Spleen (tissue), 7 donors: ENCODE data around the gene CETP.
A peak's percentile ranks its signal among the peaks of the same experiment; 100 is the strongest.

Experiments
- CTCF ChIP-seq, 11 experiments: fragments of 200-600 bp in 7 of 11; fragments of 450-650 bp in 4 of 11; sonication (generic) in 4 of 11; IDR thresholded peaks in 8 of 11; conservative IDR thresholded peaks in 3 of 11; 1 replicate in 7 of 11; 2 replicates in 4 of 11; pipeline versions ENCODE4 v1.4.0 to v1.8.0; 2016 to 2021; ENCODE audit warnings: antibody characterized with exemption in 11 of 11, inconsistent platforms in 4 of 11, mild to moderate bottlenecking in 1 of 11
- POLR2A ChIP-seq, 3 donors: fragments of 450-650 bp; IDR thresholded peaks; one replicate each; pipeline ENCODE4 v1.5.1; 2017; ENCODE audit warnings: antibody characterized with exemption in 3 of 3, mild to moderate bottlenecking in 1 of 3
- POLR2AphosphoS5 ChIP-seq, 3 donors: sonication (generic); formaldehyde crosslinking; IDR thresholded peaks; one replicate each; pipeline ENCODE4 v1.5.1; 2017; ENCODE audit warnings: antibody characterized with exemption in 3 of 3
- donor health status: DM: no; HTN: no; CAD: no; lungs with moderate emphysema.
- donor health status: DM: no; HTN: no; CAD: no.
- donor health status: DM: no; HTN: no; CAD: no.

- TF ChIP-seq CTCF (IDR thresholded peaks at IDR 0.05 in 8 of 11, conservative IDR thresholded peaks at IDR 0.05 in 3 of 11), result no peak
- TF ChIP-seq POLR2A (IDR thresholded peaks at IDR 0.05), result no peak
- TF ChIP-seq POLR2AphosphoS5 (IDR thresholded peaks at IDR 0.05), result peak in 1 of 3 donors; percentile 36
Observed at GRCh38 chr16:57001026-57001679, 39.4 kb downstream of the CETP start.
